IMR-90 (cell line): Measurements from ENCODE around the gene HPN. TPM values are rescaled to one million over a fixed set of nuclear protein-coding genes. Genes with fewer than 3 reads are reported as not detected.

Experiments used
- ATAC-seq: fragments of 200-7000 bp; cut with Tn5 transposase; 2 replicates; pipeline ENCODE4 v1.9.1; 2020; ENCODE audit warnings: low read depth, mild to moderate bottlenecking, moderate library complexity
- BruUV-seq: library from RNA; stranded (reverse); fragments of 400-500 nt; replicated peaks from 2 replicates; lab custom pipeline; 2021; lab: Mats Ljungman, UMichigan
- CTCF ChIA-PET: fragments of 300-600 bp; formaldehyde crosslinking; extraction: SDS; loops from one replicate; lab custom pipeline; 2021; ENCODE audit warnings: antibody characterized with exemption; lab: Yijun Ruan, JAX
- POLR2A ChIA-PET: fragments of 300-600 bp; sonication (Branson Sonifier 250); formaldehyde crosslinking; loops from one replicate; lab custom pipeline; 2022; ENCODE audit warnings: antibody characterized with exemption; ENCODE audit not compliant: unreplicated experiment; lab: Charles Lee
- DNase-seq: peaks from one replicate; pipeline ENCODE4 v3.0.0; 2013
- H2AFZ ChIP-seq: replicated peaks from 2 replicates; pipeline ENCODE3; 2013; ENCODE audit warnings: low read length, mild to moderate bottlenecking; ENCODE audit not compliant: poor library complexity
- H2AK5ac ChIP-seq: 2 replicates; pipeline ENCODE4 v1.6.1; 2013; ENCODE audit warnings: low read depth, low read length, inconsistent platforms
- H2AK9ac ChIP-seq: replicated peaks from 2 replicates; pipeline ENCODE3; 2013; ENCODE audit warnings: mild to moderate bottlenecking, low read depth, low read length, moderate library complexity; ENCODE audit not compliant: poor library complexity
- H2BK120ac ChIP-seq: 2 replicates; pipeline ENCODE4 v1.6.1; 2013; ENCODE audit warnings: low read depth, low read length, inconsistent platforms
- H2BK15ac ChIP-seq: 3 replicates; pipeline ENCODE4 v1.6.1; 2013; ENCODE audit warnings: low read depth, low read length, inconsistent platforms
- H2BK20ac ChIP-seq: 2 replicates; pipeline ENCODE4 v1.6.1; 2013; ENCODE audit warnings: low read depth, mild to moderate bottlenecking, inconsistent platforms, low read length, moderate library complexity
- H2BK5ac ChIP-seq: 2 replicates; pipeline ENCODE4 v1.6.1; 2013; ENCODE audit warnings: mild to moderate bottlenecking, low read depth, low read length, inconsistent platforms; ENCODE audit not compliant: poor library complexity, severe bottlenecking
- H3K14ac ChIP-seq: replicated peaks from 2 replicates; pipeline ENCODE4 v1.6.1; 2013; ENCODE audit warnings: low read depth, low read length, inconsistent platforms
- H3K18ac ChIP-seq: 2 replicates; pipeline ENCODE4 v1.6.1; 2013; ENCODE audit warnings: low read depth, low read length, control low read depth
- H3K23ac ChIP-seq: 2 replicates; pipeline ENCODE4 v1.6.1; 2013; ENCODE audit warnings: low read depth, low read length, inconsistent platforms
- H3K27ac ChIP-seq: 2 replicates; pipeline ENCODE4 v1.5.1; 2013; ENCODE audit warnings: mild to moderate bottlenecking, control low read depth, low read length; ENCODE audit not compliant: insufficient read depth
- H3K27me3 ChIP-seq: 2 replicates; pipeline ENCODE4 v1.6.1; 2013; ENCODE audit warnings: low read length; ENCODE audit not compliant: control insufficient read depth, insufficient read depth
- H3K36me3 ChIP-seq: 2 replicates; pipeline ENCODE4 v1.6.1; 2013; ENCODE audit warnings: low read length, mixed read lengths; ENCODE audit not compliant: control insufficient read depth, insufficient read depth
- H3K4ac ChIP-seq: 2 replicates; pipeline ENCODE4 v1.6.1; 2013; ENCODE audit warnings: low read depth, low read length, inconsistent platforms
- H3K4me1 ChIP-seq: 2 replicates; pipeline ENCODE4 v1.6.1; 2013; ENCODE audit warnings: low read length, mixed read lengths; ENCODE audit not compliant: control insufficient read depth, insufficient read depth
- H3K4me2 ChIP-seq: 2 replicates; pipeline ENCODE4 v1.6.1; 2013; ENCODE audit warnings: low read depth, mild to moderate bottlenecking, control low read depth, low read length, moderate library complexity
- H3K4me3 ChIP-seq: 2 replicates; pipeline ENCODE4 v1.5.1; 2013; ENCODE audit warnings: low read depth, mild to moderate bottlenecking, control low read depth, low read length, moderate library complexity; ENCODE audit not compliant: insufficient read depth
- H3K56ac ChIP-seq: 2 replicates; pipeline ENCODE4 v1.6.1; 2013; ENCODE audit warnings: low read length, inconsistent platforms; ENCODE audit not compliant: insufficient read depth; ENCODE audit errors: extremely low read depth
- H3K79me1 ChIP-seq, 2 experiments: 2 replicates each; pipeline ENCODE4 v1.6.1; 2013; ENCODE audit warnings: low read length in 2 of 2, inconsistent platforms in 1 of 2, low read depth in 1 of 2
- H3K9ac ChIP-seq: 2 replicates; pipeline ENCODE4 v1.6.1; 2013; ENCODE audit warnings: low read depth, low read length, control low read depth
- H3K9me1 ChIP-seq: 2 replicates; pipeline ENCODE4 v1.6.1; 2013; ENCODE audit warnings: low read length, inconsistent platforms; ENCODE audit not compliant: insufficient read depth
- H3K9me3 ChIP-seq: 2 replicates; pipeline ENCODE4 v1.6.1; 2013; ENCODE audit warnings: low read length; ENCODE audit not compliant: control insufficient read depth, insufficient read depth
- H4K20me1 ChIP-seq: 2 replicates; pipeline ENCODE4 v1.6.1; 2013; ENCODE audit warnings: low read length, inconsistent platforms; ENCODE audit not compliant: insufficient read depth
- H4K5ac ChIP-seq: 2 replicates; pipeline ENCODE4 v1.6.1; 2013; ENCODE audit warnings: mild to moderate bottlenecking, low read depth, low read length, control low read depth
- H4K8ac ChIP-seq, 2 experiments: 2 replicates each; pipeline ENCODE4 v1.6.1; 2013; ENCODE audit warnings: low read depth in 2 of 2, low read length in 2 of 2, control low read depth in 1 of 2, inconsistent platforms in 1 of 2
- H4K91ac ChIP-seq: 2 replicates; pipeline ENCODE4 v1.6.1; 2013; ENCODE audit warnings: low read depth, low read length, inconsistent platforms; ENCODE audit not compliant: insufficient read depth
- BHLHE40 ChIP-seq: fragments of 150-350 bp; IDR thresholded peaks from 2 replicates; pipeline ENCODE4 v1.6.1; 2016; ENCODE audit warnings: mild to moderate bottlenecking, low read depth, low read length
- CEBPB ChIP-seq: IDR thresholded peaks from 2 replicates; pipeline ENCODE4 v1.6.1; 2012; ENCODE audit warnings: low read depth, low read length, improper control_type of control experiment
- CTCF ChIP-seq: conservative IDR thresholded peaks from 2 replicates; pipeline ENCODE4 v1.5.1; 2012; ENCODE audit warnings: mild to moderate bottlenecking, low read depth, low read length, improper control_type of control experiment
- MAFK ChIP-seq: IDR thresholded peaks from 2 replicates; pipeline ENCODE4 v1.6.1; 2012; ENCODE audit warnings: low read depth, low read length, improper control_type of control experiment
- RAD21 ChIP-seq: IDR thresholded peaks from 2 replicates; pipeline ENCODE4 v1.6.1; 2012; ENCODE audit warnings: low read length, improper control_type of control experiment
- RFX5 ChIP-seq: IDR thresholded peaks from 2 replicates; pipeline ENCODE4 v1.8.0; 2012; ENCODE audit warnings: low read depth, mild to moderate bottlenecking, low read length, moderate library complexity
- SMC3 ChIP-seq: fragments of 150-350 bp; IDR thresholded peaks from 2 replicates; pipeline ENCODE4 v1.6.1; 2016; ENCODE audit warnings: low read depth, mild to moderate bottlenecking, antibody characterized with exemption, low read length, moderate library complexity
- USF2 ChIP-seq: fragments of 150-350 bp; IDR thresholded peaks from 2 replicates; pipeline ENCODE4 v1.6.1; 2017; ENCODE audit warnings: mild to moderate bottlenecking, antibody characterized with exemption, low read length, low read depth
- WGBS, 2 experiments: methylation state at CpG; one replicate each; pipeline versions ENCODE4 v1.1.5 to v1.1.7; 2013; ENCODE audit warnings: missing lambda C conversion rate in 2 of 2; ENCODE audit not compliant: insufficient read length in 1 of 2; ENCODE audit errors: extremely low coverage in 2 of 2; 5-methylcytosine and 5-hydroxymethylcytosine counted together
- dilution Hi-C: fragments of 300-500 bp; cut with HindIII; formaldehyde crosslinking; loops from one replicate; pipeline ENCODE4 v1.14.3; 2018; ENCODE audit warnings: low sequenced_read_pairs; ENCODE audit not compliant: unreplicated experiment
- in situ Hi-C: fragments of 300-500 bp; cut with MboI; formaldehyde crosslinking; loops from 3 replicates; pipeline ENCODE4 v1.14.3; 2019; ENCODE audit warnings: low sequenced_read_pairs, inconsistent platforms, mixed read lengths
- intact Hi-C: fragments of 100-400 bp; cut with micrococcal nuclease; formaldehyde crosslinking; loops from 2 replicates; pipeline ENCODE4 v1.10.0; 2022
- polyA plus RNA-seq, 3 experiments: library from polyadenylated mRNA; depleted of rRNA; stranded (reverse); fragments of >200 nt; gene quantifications; 2 replicates each; pipeline ENCODE4 v1.2.3, GENCODE V29; 2012; ENCODE audit warnings: low replicate concordance in 1 of 3
- total RNA-seq: library from RNA; depleted of rRNA; stranded (reverse); fragments of >200 nt; gene quantifications from 2 replicates; pipeline ENCODE4 v1.2.3, GENCODE V29; 2012

The HPN gene
- total and polyA plus RNA-seq, 2 of the 4 experiments (the other 2 are of a cell fraction), result not detected

- Histone ChIP-seq H2BK20ac (no peak overlapping the region), H2BK120ac (no peak overlapping the region), H2BK5ac (no peak overlapping the region), H2BK15ac (no peak overlapping the region), H2AK5ac (no peak overlapping the region), H3K9ac (no peak overlapping the region), H3K4me1 (no peaks in the 10 kb centered on the region), H4K20me1 (no peaks in the 10 kb centered on the region), H3K27ac (no peak overlapping the region), H3K4me3 (no peak overlapping the region), H3K23ac (no peak overlapping the region), H3K4me2 (no peak overlapping the region), H3K9me1 (no peaks in the 10 kb centered on the region), H2AK9ac (no peak overlapping the region), H4K8ac (no peak overlapping the region), H3K27me3 (peaks cover 16% of the 10 kb centered on the region), H3K79me1 (no peaks in the 10 kb centered on the region), H4K91ac (no peak overlapping the region), H3K9me3 (no peaks in the 10 kb centered on the region), H2AFZ (no peak overlapping the region), H3K18ac (no peak overlapping the region), H3K56ac (no peak overlapping the region), H3K14ac (no peak overlapping the region), H3K36me3 (no peaks in the 10 kb centered on the region), H4K5ac (no peak overlapping the region), H3K4ac (no peak overlapping the region)
- dilution Hi-C loops (no loop called here), in situ Hi-C loops (no loop called here), intact Hi-C loops (no loop called here)
- ChIA-PET POLR2A (no interaction called here), CTCF (no interaction called here)
- TF ChIP-seq CTCF (no peak), BHLHE40 (no peak), CEBPB (no peak), MAFK (no peak), RAD21 (no peak), RFX5 (no peak), USF2 (no peak), SMC3 (no peak)
- 60% methylated on average over 1 of the region's 15 CpGs; no CpG with 5 or more reads in 1 of the 2 experiments for WGBS, 2 experiments
- no peak for DNase-seq
- no TSS peak for BruUV-seq
- ATAC-seq, result no peak
Measured at GRCh38 chr19:35059799-35060091, 18.2 kb downstream of the HPN start.
